Chondrocyte (in vitro differentiated cells): ENCODE measurements around the gene COTL1. TPM values are rescaled to one million over a fixed set of nuclear protein-coding genes. Genes with fewer than 3 reads are reported as not detected.

Source experiments
- DNase-seq: peaks from one replicate; pipeline ENCODE4 v3.0.0; 2021; ENCODE audit warnings: mixed read lengths, low spot score
- H3K27ac Mint-ChIP-seq: one replicate; pipeline ENCODE4 v1.8.0; 2021; ENCODE audit warnings: mild to moderate bottlenecking, moderate library complexity, mixed read lengths; ENCODE audit not compliant: unreplicated experiment
- H3K27me3 Mint-ChIP-seq: 2 replicates; pipeline ENCODE4 v1.8.0; 2021; ENCODE audit warnings: low read depth, mixed read lengths
- H3K36me3 Mint-ChIP-seq: 2 replicates; pipeline ENCODE4 v1.8.0; 2021; ENCODE audit warnings: low read depth, mixed read lengths
- H3K4me1 Mint-ChIP-seq: 2 replicates; pipeline ENCODE4 v1.8.0; 2021; ENCODE audit warnings: low read depth, mild to moderate bottlenecking, mixed read lengths
- H3K4me3 Mint-ChIP-seq: one replicate; pipeline ENCODE4 v1.8.0; 2021; ENCODE audit warnings: mild to moderate bottlenecking, moderate library complexity, mixed read lengths; ENCODE audit not compliant: unreplicated experiment
- H3K9me3 Mint-ChIP-seq: 2 replicates; pipeline ENCODE4 v1.8.0; 2021; ENCODE audit warnings: low read depth, mixed read lengths
- CTCF ChIP-seq: fragments of 200-600 bp; sonication (generic); IDR thresholded peaks from 2 replicates; pipeline ENCODE4 v1.5.0; 2021; ENCODE audit warnings: antibody characterized with exemption, mild to moderate bottlenecking, moderate library complexity
- long read RNA-seq: library from polyadenylated mRNA; stranded (forward); transcript quantifications from one replicate; pipeline ENCODE4 v2.0.0, GENCODE V29; 2021
- total RNA-seq: library from RNA; stranded (reverse); gene quantifications from 3 replicates; pipeline ENCODE4 v1.2.1, GENCODE V29; 2021

Gene COTL1
- 27.4 to 57.6 TPM (median 52.8 TPM) in 3 replicates for total RNA-seq
- long read RNA-seq, transcript COTL1-201 (4 exons, 1,843 nt): major isoform, 143 of 157 reads
- long read RNA-seq, partial matches to known transcripts: 12 of 157 reads
- long read RNA-seq, other reads (novel, unspliced or antisense): 2 of 157 reads

- Mint-ChIP-seq H3K4me3 (peak within 1 kb of the TSS; percentile 89), H3K9me3 (no peaks in the 10 kb centered on the region), H3K27me3 (no peaks in the 10 kb centered on the region), H3K36me3 (no peaks in the 10 kb centered on the region), H3K4me1 (peaks cover 53% of the 10 kb centered on the region), H3K27ac (peak within 1 kb of the TSS; percentile 96)
- DNase-seq: no peak
- TF ChIP-seq CTCF: no peak
These were observed at the start of gene COTL1 for GRCh38 chr16:84617791-84618580. Gene COTL1 (minus strand): TSS chr16:84618078. CDS start chr16:84617914, 164 bp downstream.

GRCh38 chr16:84665843-84666242 is 48.0 kb upstream of the COTL1 start:
- Mint-ChIP-seq H3K36me3 (peaks cover 24% of the 10 kb centered on the region), H3K4me3 (no peak overlapping the region), H3K27ac (no peak overlapping the region), H3K9me3 (no peaks in the 10 kb centered on the region), H3K4me1 (no peaks in the 10 kb centered on the region), H3K27me3 (no peaks in the 10 kb centered on the region)
- DNase-seq: no peak
- TF ChIP-seq CTCF: no peak

- H3K27ac Mint-ChIP-seq: no peak overlapping the region
- TF ChIP-seq CTCF: no peak
- H3K36me3 Mint-ChIP-seq: peaks cover 26% of the 10 kb centered on the region
- no peak overlapping the region for H3K4me3 Mint-ChIP-seq
- no peak for DNase-seq
- no peaks in the 10 kb centered on the region for H3K9me3 Mint-ChIP-seq
- no peaks in the 10 kb centered on the region for H3K27me3 Mint-ChIP-seq
- H3K4me1 Mint-ChIP-seq: no peaks in the 10 kb centered on the region
These were observed 47.5 kb upstream of the COTL1 start for GRCh38 chr16:84665359-84665758.

- Mint-ChIP-seq H3K27ac (no peak overlapping the region), H3K9me3 (no peaks in the 10 kb centered on the region), H3K36me3 (peaks cover 40% of the 10 kb centered on the region), H3K27me3 (no peaks in the 10 kb centered on the region), H3K4me1 (no peaks in the 10 kb centered on the region), H3K4me3 (no peak overlapping the region)
- no peak for TF ChIP-seq CTCF
- DNase-seq: no peak
These were observed 45.7 kb upstream of the COTL1 start for GRCh38 chr16:84663433-84664101.

- DNase-seq: no peak
- no peak overlapping the region for H3K27ac Mint-ChIP-seq
- no peaks in the 10 kb centered on the region for H3K9me3 Mint-ChIP-seq
- H3K36me3 Mint-ChIP-seq: peaks cover 49% of the 10 kb centered on the region
- TF ChIP-seq CTCF: no peak
- H3K27me3 Mint-ChIP-seq: no peaks in the 10 kb centered on the region
- H3K4me1 Mint-ChIP-seq: no peaks in the 10 kb centered on the region
- H3K4me3 Mint-ChIP-seq: no peak overlapping the region
These were observed 44.6 kb upstream of the COTL1 start for GRCh38 chr16:84662471-84662870.
